RPMI7951 (cell line): ENCODE data around the gene ASCL2. TPM values are rescaled to one million over a fixed set of nuclear protein-coding genes. Genes with fewer than 3 reads are reported as not detected.
A peak's percentile ranks its signal among the peaks of the same experiment; 100 is the strongest.

Experiments used
- DNase-seq: peaks from one replicate; pipeline ENCODE4 v3.0.0-alpha.2; 2012; ENCODE audit warnings: low read depth
- total RNA-seq: library from RNA; depleted of rRNA; stranded (reverse); fragments of >200 nt; shearing (Covaris generic); gene quantifications from 2 replicates; pipeline ENCODE4 v1.2.3, GENCODE V29; 2014; rRNA removed

Gene ASCL2
- total RNA-seq, 1 experiment from 2014 or later = not detected

DNA sequence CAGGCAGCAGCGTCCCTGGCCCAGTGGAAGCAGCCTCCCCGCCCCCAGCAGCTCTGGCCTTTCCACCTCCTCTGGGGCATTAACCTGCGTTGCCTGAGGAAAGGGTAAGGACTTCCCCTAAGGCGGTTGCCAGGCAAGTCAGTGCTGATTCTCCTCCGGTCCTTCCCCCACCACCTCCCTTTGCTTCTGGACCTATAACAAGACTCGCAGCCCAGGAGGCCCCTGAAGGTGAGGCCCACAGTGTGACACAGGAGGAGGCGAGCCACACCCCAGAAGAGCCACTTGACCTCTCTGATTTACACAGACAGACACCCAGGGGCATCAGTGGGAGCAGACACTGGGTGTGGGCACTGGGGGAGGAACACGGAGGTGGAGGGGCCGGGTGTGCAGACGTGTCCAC is 35.4 kb downstream of the ASCL2 start:
- no peak for DNase-seq

DNA sequence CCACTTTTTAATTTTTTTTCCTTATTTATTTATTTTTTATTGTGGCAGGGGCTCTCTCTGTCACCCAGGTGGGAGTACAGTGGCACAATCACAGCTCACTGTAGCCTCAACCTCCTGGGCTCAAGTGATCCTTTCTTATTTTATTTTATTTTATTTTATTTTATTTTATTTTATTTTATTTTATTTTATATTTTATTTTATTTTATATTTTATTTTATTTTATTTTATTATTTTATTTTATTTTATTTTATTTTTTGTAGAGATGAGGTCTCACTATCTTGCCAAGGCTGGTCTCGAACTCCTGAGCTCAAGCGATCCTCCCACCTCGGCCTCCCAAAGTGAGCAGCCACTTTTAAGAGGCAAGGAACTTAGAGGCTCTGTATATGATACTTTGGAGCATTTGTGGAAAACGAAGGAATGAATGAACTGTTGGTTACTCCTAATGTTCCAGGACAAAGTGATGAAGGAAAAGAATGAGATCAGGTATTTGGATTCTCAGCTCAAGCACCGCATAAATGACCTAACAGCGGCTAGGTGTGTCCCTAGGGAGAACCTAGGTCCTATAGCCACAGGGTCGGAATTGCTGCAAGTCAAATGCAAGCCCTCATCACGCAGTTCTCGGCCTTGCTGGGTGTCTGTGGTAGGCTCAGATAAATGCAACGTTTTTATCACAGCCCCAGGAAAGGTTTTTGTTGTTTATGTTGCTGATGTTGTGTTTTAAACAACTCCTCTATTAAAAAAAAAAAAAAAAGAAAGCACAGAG is 36.5 kb downstream of the ASCL2 start:
- no peak for DNase-seq

DNA sequence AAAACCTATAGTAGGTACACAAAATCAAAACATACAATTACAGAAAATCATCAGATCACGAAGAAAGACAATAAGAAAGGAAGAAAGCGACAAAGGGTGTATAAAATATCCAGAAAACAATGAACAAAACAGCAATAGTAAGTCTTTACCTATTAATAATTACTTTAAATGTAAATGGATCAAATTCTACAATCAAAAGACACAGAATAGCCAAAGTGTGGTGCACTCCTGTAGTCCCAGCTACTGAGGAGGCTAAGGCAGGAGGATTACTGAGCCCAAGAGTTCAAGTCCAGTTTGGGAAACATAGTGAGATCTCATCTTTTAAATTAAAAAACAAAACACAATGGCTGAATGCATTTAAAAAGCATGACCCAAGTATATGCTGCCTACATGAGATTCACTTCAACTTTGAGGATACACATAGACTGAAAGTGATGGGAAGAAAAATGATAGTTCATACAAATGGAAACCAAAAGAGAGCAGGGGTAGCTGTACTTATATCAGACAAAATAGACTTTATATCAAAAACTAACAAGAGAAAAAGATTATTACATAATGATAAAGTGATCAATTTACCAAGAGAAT is 40.6 kb downstream of the ASCL2 start:
- no peak for DNase-seq

- DNase-seq = no peak
Measured at GRCh38 chr11:2224254-2224653, 46.1 kb downstream of the ASCL2 start.

GRCh38 chr11:2223153-2223794 is 47.1 kb downstream of the ASCL2 start:
- no peak for DNase-seq

GRCh38 chr11:2222451-2222850 is 47.9 kb downstream of the ASCL2 start:
- DNase-seq = peak; percentile 24

GRCh38 chr11:2221591-2221990 is 48.8 kb downstream of the ASCL2 start:
- no peak for DNase-seq

DNA sequence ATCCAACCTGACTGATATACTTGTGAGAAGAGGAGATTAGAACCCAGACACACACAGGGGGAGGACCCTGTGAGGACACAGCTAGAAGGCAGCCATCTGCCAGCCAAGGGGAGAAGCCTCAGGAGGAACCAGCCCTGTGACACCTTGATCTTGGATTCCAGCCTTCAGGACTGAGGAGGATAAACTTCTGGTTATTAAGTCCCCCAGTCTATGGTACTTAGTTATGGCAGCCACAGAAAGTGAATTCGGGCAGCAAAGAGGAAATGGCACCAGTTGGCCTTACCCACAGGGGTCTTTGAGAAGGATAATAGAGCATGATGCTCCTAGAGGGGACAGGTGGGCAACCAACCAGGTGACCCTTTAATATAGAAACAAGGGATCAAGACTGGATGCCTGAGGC is 49.4 kb downstream of the ASCL2 start:
- no peak for DNase-seq

DNA sequence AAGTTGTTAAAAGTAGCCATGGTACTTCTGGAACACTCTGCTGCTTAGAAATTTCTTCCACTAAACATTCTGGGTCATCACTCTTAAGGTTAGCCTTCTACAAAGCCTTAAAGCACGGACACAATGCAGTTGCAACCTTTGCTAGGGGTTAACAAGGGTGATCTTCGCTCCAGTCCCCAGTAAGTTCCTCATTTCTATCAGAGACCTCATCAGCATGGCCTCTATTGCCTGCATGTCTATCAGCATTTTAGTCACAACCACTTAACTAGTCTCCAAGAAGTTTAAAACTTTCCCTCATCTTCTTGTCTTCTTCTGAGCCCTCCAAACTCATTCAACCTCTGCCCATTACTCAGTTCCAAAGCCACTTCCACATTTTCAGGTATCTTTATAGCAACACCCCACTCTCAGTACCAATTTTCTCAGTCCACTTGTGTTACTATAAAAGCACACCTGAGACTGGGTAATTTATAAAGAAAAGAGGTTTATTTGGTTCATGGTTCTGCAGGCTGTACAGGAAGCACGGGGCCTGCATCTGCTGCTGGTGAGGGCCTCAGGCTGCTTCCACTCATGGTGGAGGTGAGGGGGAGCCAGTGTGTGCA is 50.1 kb downstream of the ASCL2 start:
- no peak for DNase-seq

DNA sequence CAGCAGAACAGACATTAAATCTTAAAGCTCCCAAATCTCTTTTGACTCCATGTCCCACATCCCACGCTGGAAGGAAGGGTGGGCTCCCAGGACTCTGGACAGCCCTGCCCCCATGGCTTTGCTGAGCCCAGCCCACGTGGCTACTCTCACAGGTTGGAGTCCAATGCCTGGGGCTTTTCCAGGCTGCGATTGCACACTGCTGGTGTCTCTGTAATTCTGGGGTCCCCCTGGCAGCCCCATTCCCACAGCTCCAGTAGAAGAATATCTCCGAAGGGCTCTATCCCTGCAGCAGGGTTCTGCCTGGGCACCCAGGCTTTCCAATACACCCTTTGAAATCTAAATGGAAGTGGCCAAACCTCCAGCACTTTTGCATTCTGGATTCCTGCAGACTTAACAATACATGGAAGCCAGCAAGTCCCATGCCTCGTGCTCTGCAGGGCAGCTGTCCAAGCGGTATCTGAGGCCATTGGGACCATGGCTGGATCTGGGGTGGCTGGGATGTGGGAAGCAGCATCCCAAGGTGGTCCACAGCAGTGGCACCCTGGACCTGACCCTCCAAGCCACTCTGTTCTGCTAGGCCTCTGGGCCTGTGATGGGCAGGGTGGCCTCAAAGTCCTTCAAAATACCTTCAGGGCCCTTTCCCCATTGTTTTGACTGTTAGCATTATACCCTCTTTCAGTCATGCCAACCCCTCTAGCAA is 50.9 kb downstream of the ASCL2 start:
- DNase-seq = no peak

Other genes with a start within 250 kb of the ASCL2 start
- not detected in 2 replicates for gene IGF2, start 131.2 kb downstream of the ASCL2 start, total RNA-seq
- not detected in 2 replicates for gene INS, start 109.4 kb downstream of the ASCL2 start, total RNA-seq
- 0.24 and 0.88 TPM in 2 replicates for gene TH, start 98.8 kb downstream of the ASCL2 start, total RNA-seq
- 0.68 and 1.6 TPM in 2 replicates for gene C11orf21, start 31.3 kb upstream of the ASCL2 start, total RNA-seq
- gene TSPAN32, start 31.4 kb upstream of the ASCL2 start, total RNA-seq = 0.72 and 2.7 TPM in 2 replicates
- gene CD81, start 106.7 kb upstream of the ASCL2 start, total RNA-seq = 248 and 386 TPM in 2 replicates
- gene TSSC4, start 130.2 kb upstream of the ASCL2 start, total RNA-seq = 22.9 and 38.2 TPM in 2 replicates
- gene TRPM5, start 173.9 kb upstream of the ASCL2 start, total RNA-seq = not detected in 2 replicates
- not detected in 2 replicates for gene KCNQ1, start 174.4 kb upstream of the ASCL2 start, total RNA-seq